Hepatocyte (in vitro differentiated cells): ENCODE measurements around the gene IL27RA.

Source experiments
- CTCF ChIP-seq: fragments of 200-600 bp; sonication (generic); IDR thresholded peaks from 2 replicates; pipeline ENCODE4 v1.5.1; 2016; ENCODE audit warnings: antibody characterized with exemption, mild to moderate bottlenecking; ENCODE audit not compliant: poor library complexity
- EZH2 ChIP-seq: fragments of 200-600 bp; sonication (generic); IDR thresholded peaks from 2 replicates; pipeline ENCODE4 v1.6.1; 2016; ENCODE audit warnings: antibody characterized with exemption, mild to moderate bottlenecking, borderline replicate concordance
- EZH2phosphoT487 ChIP-seq: fragments of 200-600 bp; sonication (generic); IDR thresholded peaks from one replicate; pipeline ENCODE4 v1.6.1; 2018; ENCODE audit warnings: antibody characterized with exemption, mild to moderate bottlenecking, low read depth, moderate library complexity; ENCODE audit not compliant: unreplicated experiment, severe bottlenecking

DNA sequence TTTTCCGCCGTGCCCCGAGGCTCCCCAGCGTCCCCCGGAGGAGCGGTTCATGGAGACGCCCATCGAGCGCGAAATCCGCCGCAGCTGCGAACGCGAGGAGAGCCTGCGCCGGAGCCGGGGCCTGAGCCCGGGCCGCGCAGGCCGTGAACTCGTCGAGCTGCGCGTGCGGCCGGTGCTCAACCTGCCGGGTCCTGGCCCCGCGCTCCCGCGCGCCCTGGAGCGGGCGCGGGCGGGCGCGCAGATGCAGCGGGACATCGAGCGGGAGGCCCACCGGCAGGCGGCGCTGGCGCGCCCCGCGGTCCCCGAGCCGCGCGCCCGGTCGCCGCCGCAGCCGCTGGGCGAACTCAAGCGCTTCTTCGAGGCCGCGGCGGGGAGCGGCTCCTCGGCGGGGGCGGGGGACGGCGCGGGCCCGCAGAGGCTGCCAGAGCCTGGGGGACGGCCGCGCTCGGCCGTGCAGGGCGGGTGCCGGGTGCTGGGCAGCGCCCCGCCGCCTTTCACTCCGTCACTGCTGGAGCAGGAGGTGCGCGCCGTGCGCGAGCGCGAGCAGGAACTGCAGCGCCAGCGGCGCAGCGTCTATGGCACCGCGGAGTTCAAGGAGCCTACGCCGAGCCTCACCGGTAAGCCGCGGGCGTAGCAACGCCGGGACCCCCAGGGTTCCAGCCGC lies 41.8 kb downstream of the IL27RA start:
- TF ChIP-seq CTCF, result no peak
- TF ChIP-seq EZH2, result no peak
- no peak for TF ChIP-seq EZH2phosphoT487
